Ovary (tissue), 9 donors: Measurements from ENCODE around the gene LSP1. TPM values are rescaled to one million over a fixed set of nuclear protein-coding genes. Genes with fewer than 3 reads are reported as not detected.

ENCODE experiments used
- DNase-seq, 5 donors: peaks; one replicate each; pipeline ENCODE4 v3.0.0-alpha.2; 2019 to 2020
- H3K27ac ChIP-seq, 2 donors: fragments of 200-600 bp; one replicate each; pipeline versions ENCODE4 v1.5.1 to v1.8.0; 2019 to 2022
- H3K27me3 ChIP-seq: fragments of 200-600 bp; one replicate; pipeline ENCODE4 v1.8.0; 2022
- H3K36me3 ChIP-seq: fragments of 200-600 bp; sonication (generic); one replicate; pipeline ENCODE4 v1.5.1; 2019
- H3K4me1 ChIP-seq: one replicate; pipeline ENCODE4 v1.8.1; 2013; ENCODE audit warnings: mild to moderate bottlenecking, moderate library complexity; ENCODE audit not compliant: insufficient read depth
- H3K4me3 ChIP-seq: fragments of 200-600 bp; sonication (generic); one replicate; pipeline ENCODE4 v1.5.1; 2017
- H3K9me3 ChIP-seq, 2 donors: fragments of 200-600 bp in 1 of 2; sonication (generic) in 1 of 2; one replicate each; pipeline versions ENCODE4 v1.5.1 to v1.8.1; 2013 to 2019; ENCODE audit warnings: mild to moderate bottlenecking in 1 of 2, moderate library complexity in 1 of 2
- EP300 ChIP-seq: sonication (generic); formaldehyde crosslinking; IDR thresholded peaks from one replicate; pipeline ENCODE4 v1.6.1; 2017; ENCODE audit warnings: antibody characterized with exemption
- POLR2A ChIP-seq: fragments of 450-650 bp; IDR thresholded peaks from one replicate; pipeline ENCODE4 v1.6.1; 2017; ENCODE audit warnings: antibody characterized with exemption, mild to moderate bottlenecking, moderate library complexity
- WGBS, 3 donors: extraction: QIAGEN DNeasy Blood & Tissue Kit in 1 of 3; methylation state at CpG; one replicate each; pipeline versions ENCODE4 v1.1.5 to v1.1.7; 2013 to 2017; 5-methylcytosine and 5-hydroxymethylcytosine counted together
- intact Hi-C, 4 donors: fragments of 100-400 bp; cut with DNase I; formaldehyde crosslinking; loops; one replicate each; pipeline versions ENCODE4 v1.11.0 to v1.15.1; 2022 to 2023
- polyA plus RNA-seq, 2 donors: library from polyadenylated mRNA; stranded (reverse); fragments of 200-250 nt in 1 of 2; fragments of 350-450 nt in 1 of 2; fragmentation: Illumina TruSeq in 1 of 2; extraction: RNeasy Lipid Tissue Mini Kit (QIAGEN cat#74804) in 1 of 2; gene quantifications; one replicate each; pipeline ENCODE4 v1.2.3, GENCODE V29; 2013 to 2014
- total RNA-seq, 7 donors: library from RNA; depleted of rRNA in 2 of 7; stranded (reverse); fragments of >200 nt in 2 of 7; fragmentation: NEBNext Ultra II Directional in 3 of 7; extraction: Animal tissue kit (Norgen Biotek cat#: 25700) in 3 of 7; gene quantifications; one replicate each; pipeline versions ENCODE4 v1.1.0 to v1.2.4, GENCODE V29; 2016 to 2023
- TF ChIP-seq, protein P1 (sequence below), 3 donors: fragments of 450-650 bp in 2 of 3; fragments of 200-600 bp in 1 of 3; IDR thresholded peaks; one replicate each; pipeline versions ENCODE4 v1.5.1 to v1.8.0; 2016 to 2022; ENCODE audit warnings: antibody characterized with exemption in 3 of 3, mild to moderate bottlenecking in 1 of 3
- donor health status: DM: no; HTN: no; CAD: no; lungs with moderate emphysema.
- donor health status: DM: no; HTN: no; CAD: no.
- donor health status: Bipolar disorder and iron deficiency.
- donor health status: DM: yes; HTN: yes; CAD: no.
- donor health status: DM: no; HTN: no; CAD: no.
- donor health status: DM: yes; HTN: yes; CAD: no.

Gene LSP1
- total and polyA plus RNA-seq, 9 donors, result 3.5 to 22.0 (median 9.0) TPM

- WGBS, 3 donors, result 83 to 91% (median 89%) methylated on average over 24 to 26 of the region's 26 CpGs
- H3K4me3 ChIP-seq, result no peak within 1 kb of the TSS
- TF ChIP-seq, protein P1, sequence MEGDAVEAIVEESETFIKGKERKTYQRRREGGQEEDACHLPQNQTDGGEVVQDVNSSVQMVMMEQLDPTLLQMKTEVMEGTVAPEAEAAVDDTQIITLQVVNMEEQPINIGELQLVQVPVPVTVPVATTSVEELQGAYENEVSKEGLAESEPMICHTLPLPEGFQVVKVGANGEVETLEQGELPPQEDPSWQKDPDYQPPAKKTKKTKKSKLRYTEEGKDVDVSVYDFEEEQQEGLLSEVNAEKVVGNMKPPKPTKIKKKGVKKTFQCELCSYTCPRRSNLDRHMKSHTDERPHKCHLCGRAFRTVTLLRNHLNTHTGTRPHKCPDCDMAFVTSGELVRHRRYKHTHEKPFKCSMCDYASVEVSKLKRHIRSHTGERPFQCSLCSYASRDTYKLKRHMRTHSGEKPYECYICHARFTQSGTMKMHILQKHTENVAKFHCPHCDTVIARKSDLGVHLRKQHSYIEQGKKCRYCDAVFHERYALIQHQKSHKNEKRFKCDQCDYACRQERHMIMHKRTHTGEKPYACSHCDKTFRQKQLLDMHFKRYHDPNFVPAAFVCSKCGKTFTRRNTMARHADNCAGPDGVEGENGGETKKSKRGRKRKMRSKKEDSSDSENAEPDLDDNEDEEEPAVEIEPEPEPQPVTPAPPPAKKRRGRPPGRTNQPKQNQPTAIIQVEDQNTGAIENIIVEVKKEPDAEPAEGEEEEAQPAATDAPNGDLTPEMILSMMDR (IDR thresholded peaks at IDR 0.05), result no peak
- no peak for TF ChIP-seq POLR2A
- no peak for TF ChIP-seq EP300
Observed at GRCh38 chr11:1834779-1835670, 17.9 kb upstream of the LSP1 start, which contains the start of gene SYT8. Gene SYT8 (plus strand): TSS chr11:1834990. CDS start chr11:1835106, 116 bp downstream.

GRCh38 chr11:1835671-1836010 is 17.2 kb upstream of the LSP1 start:
- TF ChIP-seq POLR2A (no peak), EP300 (no peak)
- TF ChIP-seq, protein P1 (IDR thresholded peaks at IDR 0.05), result no peak
- no peak for DNase-seq
- peaks cover 1% of the 10 kb centered on the region for H3K4me1 ChIP-seq
- H3K27ac ChIP-seq, result no peak overlapping the region
- no peaks in the 10 kb centered on the region for H3K27me3 ChIP-seq
- H3K4me3 ChIP-seq, result no peak overlapping the region
- intact Hi-C loops, result loop anchor here in 3 of 4 donors (2.0 to 10.0 kb wide), 7 partner anchors 47 to 317 kb away; partner anchors contain the start of gene KRTAP5-6 (in 1 of the 3)
- WGBS, 3 donors, result 84 to 91% (median 90%) methylated on average over 12 of the region's 12 CpGs
- no peaks in the 10 kb centered on the region for H3K9me3 ChIP-seq
- no peaks in the 10 kb centered on the region for H3K36me3 ChIP-seq

More at GRCh38 chr11:1834779-1835670, 17.9 kb upstream of the LSP1 start, which contains the start of gene SYT8:
- Histone ChIP-seq H3K36me3 (no peaks in the 10 kb centered on the region), H3K9me3 (no peaks in the 10 kb centered on the region), H3K4me1 (peaks cover 1% of the 10 kb centered on the region), H3K27me3 (no peaks in the 10 kb centered on the region), H3K27ac (no peak within 1 kb of the TSS)
- intact Hi-C loops, result loop anchor here in 3 of 4 donors (2.0 to 10.0 kb wide), 6 partner anchors 47 to 317 kb away; partner anchors contain the start of gene KRTAP5-6 (in 1 of the 3)
- peak in 1 of 5 donors; percentile 37 for DNase-seq

- peak in 1 of 5 donors; percentile 37 for DNase-seq
- no peak overlapping the region for H3K4me3 ChIP-seq
- H3K9me3 ChIP-seq, result no peaks in the 10 kb centered on the region
- TF ChIP-seq EP300 (no peak), POLR2A (no peak)
- TF ChIP-seq, protein P1 (IDR thresholded peaks at IDR 0.05), result no peak
- peaks cover 1% of the 10 kb centered on the region for H3K4me1 ChIP-seq
- 84 to 91% (median 86%) methylated on average over 35 to 43 of the region's 43 CpGs for WGBS, 3 donors
- intact Hi-C loops, result loop anchor here in 3 of 4 donors (2.0 to 10.0 kb wide), 4 partner anchors 46 to 317 kb away; no protein-coding TSS in a partner anchor
- no peaks in the 10 kb centered on the region for H3K27me3 ChIP-seq
- H3K36me3 ChIP-seq, result no peaks in the 10 kb centered on the region
- no peak overlapping the region for H3K27ac ChIP-seq
Observed at GRCh38 chr11:1836011-1836945, 16.6 kb upstream of the LSP1 start.
